Activated naive CD4-positive, alpha-beta T cell treated with anti-CD3 and anti-CD28 coated beads, Interleukin-2, amount 50 U/mL, for 16 hours (primary cell): ENCODE measurements around the gene CD80.
"Not testable (repeated sequence)": the region's sequence is repeated elsewhere in the genome, so short reads cannot be mapped to it uniquely, and the experiment has no call there.

ENCODE experiments used
- DNase-seq: peaks from one replicate; pipeline ENCODE4 v3.0.0-alpha.2; 2020

CD80 gene

GRCh38 chr3:119580067-119580760 is 20.8 kb upstream of the CD80 start:
- no peak for DNase-seq

DNA sequence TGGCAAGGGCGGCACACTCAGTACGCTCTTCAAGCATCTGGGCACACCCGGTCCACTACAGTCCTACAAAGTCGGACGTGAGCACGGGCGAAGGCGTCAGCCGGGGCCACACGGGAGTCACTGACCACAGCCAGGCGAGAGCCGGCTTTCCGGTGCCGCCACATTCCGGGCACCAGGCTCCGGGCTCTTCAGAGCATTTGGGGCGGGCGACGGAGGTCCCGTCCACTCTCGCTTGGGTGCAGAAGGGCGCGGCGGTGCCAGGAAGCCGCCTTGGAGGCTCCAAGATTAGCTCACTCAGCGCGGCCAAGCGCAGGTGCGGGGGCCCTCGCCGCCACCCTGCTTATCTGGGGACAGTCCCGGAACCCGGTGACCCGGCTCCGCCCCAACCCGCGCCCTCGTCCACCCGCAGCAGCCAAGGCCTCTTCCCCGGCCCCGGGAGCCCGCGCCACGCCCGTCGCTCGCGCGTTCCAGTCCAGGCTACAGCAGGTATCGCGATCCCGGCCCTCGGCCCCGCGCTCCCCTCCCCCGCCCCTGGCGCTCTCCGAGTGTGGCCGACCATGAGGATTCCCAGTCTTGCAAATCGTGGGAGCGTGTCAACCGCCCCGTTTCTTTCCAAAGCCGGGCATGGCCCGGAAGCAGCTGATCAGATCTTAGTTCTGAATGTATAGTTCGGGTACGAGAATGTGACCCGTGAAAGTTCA is 20.1 kb upstream of the CD80 start, which contains the start of gene ADPRH:
Gene ADPRH, plus strand, starts transcription at position 127 of the 701 bp plus-strand sequence. CDS start 2,678 bp downstream, outside the sequence.
- DNase-seq = peak; percentile 49

DNA sequence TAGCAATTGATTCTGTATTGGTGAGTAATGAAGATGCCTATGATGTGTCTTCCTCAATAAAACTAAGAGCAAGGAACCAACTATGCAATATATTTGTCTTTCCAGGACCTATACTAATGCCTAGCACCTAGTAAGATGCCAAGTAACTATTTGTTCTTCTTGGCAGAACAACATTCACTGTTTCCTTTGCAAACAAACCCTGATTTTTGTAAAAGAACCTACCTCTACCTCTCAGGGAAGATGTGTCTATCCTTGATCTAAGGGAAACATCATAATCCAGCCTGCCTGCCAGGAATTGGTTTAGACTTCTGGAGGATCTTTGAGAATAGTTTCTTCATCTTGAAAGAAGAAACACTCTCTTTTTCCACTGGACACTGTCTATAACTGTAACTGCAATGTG is 16.1 kb upstream of the CD80 start:
- no peak for DNase-seq

DNA sequence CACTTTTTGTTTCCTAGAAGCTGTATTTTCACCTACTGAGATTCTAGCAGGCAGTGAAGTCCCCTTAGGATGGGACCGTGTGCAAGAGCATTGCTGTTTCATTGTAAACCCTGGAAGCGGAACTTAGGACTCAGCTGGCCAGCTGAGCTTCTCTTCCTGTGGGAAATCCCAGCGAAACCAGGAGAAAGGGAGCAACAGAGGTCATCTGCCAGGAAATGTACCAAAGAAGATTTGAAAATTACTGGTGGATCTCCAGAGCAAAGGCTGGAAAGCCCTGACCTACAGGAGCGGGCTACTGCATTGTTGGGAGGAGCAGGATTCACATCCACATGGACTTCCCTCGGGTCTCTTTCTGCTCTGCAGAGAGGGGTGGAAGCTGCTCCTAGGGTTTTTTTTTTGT is 12.3 kb upstream of the CD80 start:
- no peak for DNase-seq

GRCh38 chr3:119571230-119571629 is 11.8 kb upstream of the CD80 start:
- DNase-seq = no peak

- DNase-seq = no peak
Measured at GRCh38 chr3:119570229-119570628, 10.8 kb upstream of the CD80 start.

- DNase-seq = no peak
Measured at GRCh38 chr3:119569156-119569555, 9.7 kb upstream of the CD80 start.

DNA sequence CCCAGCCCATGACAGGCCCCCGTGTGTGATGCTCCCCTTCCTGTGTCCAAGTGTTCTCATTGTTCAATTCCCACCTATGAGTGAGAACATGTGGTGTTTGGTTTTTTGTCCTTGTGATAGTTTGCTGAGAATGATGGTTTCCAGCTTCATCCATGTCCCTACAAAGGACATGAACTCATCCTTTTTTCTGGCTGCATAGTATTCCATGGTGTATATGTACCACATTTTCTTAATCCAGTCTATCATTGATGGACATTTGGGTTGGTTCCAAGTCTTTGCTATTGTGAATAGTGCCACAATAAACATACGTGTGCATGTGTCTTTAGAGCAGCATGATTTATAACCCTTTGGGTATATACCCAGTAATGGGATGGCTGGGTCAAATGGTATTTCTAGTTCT is 3.9 kb upstream of the CD80 start:
- not testable (repeated sequence) for DNase-seq

DNA sequence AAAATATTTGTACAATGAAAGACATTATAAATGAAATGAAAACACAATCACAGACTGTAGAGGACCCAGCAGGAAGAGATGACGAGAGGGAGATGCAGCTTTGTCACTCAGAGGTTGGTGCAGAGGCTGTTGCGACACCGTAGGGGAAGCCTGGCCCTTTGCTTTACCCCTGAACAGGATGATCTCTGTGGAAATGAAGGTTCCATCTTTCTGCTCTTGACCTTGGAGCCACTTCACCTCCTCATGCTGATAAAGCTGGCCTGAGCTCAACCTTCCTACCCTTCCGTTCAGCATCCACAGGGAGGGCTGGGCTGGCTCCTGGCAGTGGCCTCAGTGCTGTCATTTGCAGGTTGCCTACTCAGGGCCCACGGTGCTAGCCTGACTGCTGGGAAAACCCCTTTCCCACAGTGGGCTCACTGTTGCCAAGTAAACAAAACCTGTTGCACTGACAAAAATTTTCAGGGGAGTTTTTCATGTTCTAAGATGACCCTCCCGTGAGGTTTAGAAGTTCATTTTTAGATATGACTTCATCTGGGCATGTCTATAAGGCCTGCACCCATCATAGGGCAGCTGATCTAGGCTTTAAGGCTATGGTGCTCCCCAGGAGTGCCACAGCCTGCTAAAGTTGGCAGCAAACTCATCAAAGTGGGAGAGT is 3.0 kb upstream of the CD80 start:
- DNase-seq = no peak

- no peak for DNase-seq
Measured at GRCh38 chr3:119560160-119560559, 746 bp upstream of the CD80 start.

- no peak for DNase-seq
Measured at GRCh38 chr3:119558626-119559317, 642 bp downstream of the CD80 start.

DNA sequence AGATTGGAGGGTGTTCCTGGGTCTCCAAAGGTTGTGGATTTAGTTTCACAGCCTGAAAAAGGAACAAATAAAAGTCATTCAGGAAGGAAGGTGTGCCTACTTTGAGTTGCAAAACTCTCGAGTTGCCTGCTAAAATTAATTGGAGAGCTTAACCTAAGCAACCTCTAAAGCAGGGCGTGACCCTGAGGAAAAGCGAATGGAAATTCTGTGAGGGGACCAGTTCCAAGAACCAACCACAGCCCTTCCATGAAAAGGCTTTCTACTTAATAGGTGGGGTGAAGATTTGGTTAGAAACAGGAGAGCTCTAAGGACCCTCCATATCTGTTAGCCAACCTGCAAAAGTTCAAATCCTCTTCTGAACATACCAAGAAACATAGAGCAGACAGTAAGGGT is 1.5 kb downstream of the CD80 start:
- no peak for DNase-seq

DNA sequence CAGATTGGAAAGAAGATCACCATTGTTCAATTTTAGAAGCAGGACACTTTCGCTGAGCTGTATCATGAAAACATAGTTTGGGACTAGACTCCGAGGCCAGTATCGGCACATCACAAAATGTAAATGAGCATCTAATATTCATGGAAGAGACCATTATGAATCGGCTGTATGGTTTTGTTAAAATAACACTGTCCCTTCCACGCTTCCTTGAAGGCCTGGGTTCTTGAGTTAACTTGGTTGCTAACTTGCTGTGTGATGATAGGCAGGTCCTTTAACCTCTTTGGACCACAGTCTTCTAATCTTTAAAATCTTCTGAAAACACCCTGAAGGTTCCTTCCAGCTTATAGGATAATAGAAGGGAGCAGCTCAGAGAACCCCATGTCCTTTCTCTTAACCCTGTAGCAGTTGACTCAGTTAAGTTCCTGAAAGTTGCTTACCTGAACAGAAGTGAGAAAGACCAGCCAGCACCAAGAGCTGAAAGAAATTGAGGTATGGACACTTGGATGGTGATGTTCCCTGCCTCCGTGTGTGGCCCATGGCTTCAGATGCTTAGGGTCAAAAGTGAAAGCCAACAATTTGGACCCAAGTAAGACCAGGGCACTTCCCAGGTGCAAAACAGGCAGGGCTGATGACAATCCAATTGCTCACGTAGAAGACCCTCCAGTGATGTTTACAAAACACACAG is 2.1 kb downstream of the CD80 start:
- DNase-seq = no peak

- DNase-seq = no peak
Measured at GRCh38 chr3:119555929-119556328, 3.5 kb downstream of the CD80 start.

DNA sequence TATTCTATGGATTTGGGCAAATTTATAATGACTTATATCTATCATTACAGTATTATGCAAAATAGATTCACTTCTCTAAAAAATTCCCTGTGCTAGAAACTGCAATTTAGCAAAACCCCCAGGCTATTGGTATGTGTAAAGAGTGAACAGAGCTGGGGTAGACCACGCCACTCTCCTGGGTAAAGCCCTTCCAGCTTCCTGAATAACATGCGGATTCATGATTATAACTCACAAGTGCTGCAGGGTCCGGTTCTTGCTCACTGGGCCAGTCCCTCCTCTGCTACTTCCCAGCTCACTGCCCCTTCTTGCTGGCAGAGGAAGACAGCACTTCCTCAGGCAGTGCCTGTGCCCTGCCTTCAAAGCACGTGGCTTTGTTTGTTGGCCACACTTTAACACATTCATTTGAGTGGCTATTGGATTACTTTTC is 4.1 kb downstream of the CD80 start:
- DNase-seq = no peak

DNA sequence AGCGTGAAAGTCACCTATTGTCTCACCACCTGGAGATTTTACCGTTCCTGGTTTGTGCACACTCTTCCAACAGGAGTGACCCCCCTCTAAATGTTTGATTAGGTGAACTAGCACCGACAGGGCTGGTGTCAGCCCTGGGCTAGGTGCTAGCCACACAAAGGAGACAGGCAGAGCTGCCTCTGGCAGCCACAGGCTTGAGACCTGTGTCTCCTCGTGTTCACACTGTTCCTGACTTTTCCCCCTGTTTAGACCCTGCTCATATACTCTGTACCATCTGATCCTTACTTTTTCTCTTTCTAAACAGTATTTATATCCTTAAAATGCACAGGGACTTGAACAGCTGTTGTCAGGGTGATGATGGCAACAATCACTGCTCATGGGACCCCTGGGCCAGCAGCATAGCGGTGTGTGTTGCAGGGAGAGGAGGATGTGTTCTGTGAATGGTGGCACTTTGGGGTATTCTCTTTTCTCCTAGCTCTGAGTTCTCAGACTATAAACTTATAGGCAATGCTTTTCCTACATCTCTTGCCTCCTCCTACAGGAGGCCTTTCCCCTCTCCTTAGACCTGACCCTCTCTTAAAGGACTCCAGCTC is 5.5 kb downstream of the CD80 start:
- no peak for DNase-seq

- DNase-seq = not testable (repeated sequence)
Measured at GRCh38 chr3:119552928-119553327, 6.5 kb downstream of the CD80 start.

GRCh38 chr3:119551598-119551997 is 7.8 kb downstream of the CD80 start:
- no peak for DNase-seq

GRCh38 chr3:119550192-119550910 is 9.1 kb downstream of the CD80 start:
- no peak for DNase-seq

DNA sequence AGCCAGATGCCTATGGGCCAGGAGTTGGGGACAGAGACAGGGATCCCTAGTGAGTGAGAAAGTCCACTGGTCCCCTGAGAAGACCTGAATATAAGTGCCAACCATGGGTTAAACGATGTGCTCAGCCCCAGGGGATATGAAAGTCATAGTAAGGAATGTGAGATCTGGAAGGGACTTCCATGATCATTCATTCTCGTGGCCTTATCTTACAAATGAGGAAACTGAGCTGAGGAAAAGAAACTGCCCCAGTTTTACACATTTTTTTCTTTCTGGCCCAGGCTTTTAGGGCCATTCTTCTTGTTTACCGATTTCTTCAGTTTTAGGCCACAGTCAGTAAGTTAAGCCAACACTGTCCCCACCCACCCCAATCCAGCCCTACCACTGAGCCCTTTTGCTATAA is 11.1 kb downstream of the CD80 start:
- no peak for DNase-seq

- no peak for DNase-seq
Measured at GRCh38 chr3:119547227-119547626, 12.2 kb downstream of the CD80 start.

- DNase-seq = no peak
Measured at GRCh38 chr3:119543147-119543546, 16.3 kb downstream of the CD80 start.
